B cell (primary cell): ENCODE data around the gene AGBL4. TPM values are rescaled to one million over a fixed set of nuclear protein-coding genes. Genes with fewer than 3 reads are reported as not detected.

Experiments
- ATAC-seq: fragments of 200-7000 bp; cut with Tn5 transposase; one replicate; pipeline ENCODE4 v1.10.0; 2021; ENCODE audit warnings: low read depth, mild to moderate bottlenecking, moderate number of reproducible peaks, moderate library complexity
- CTCF ChIA-PET: fragments of 350-600 bp; sonication (Branson Sonifier 250); formaldehyde crosslinking; loops from one replicate; lab custom pipeline; 2021; ENCODE audit warnings: antibody characterized with exemption, inconsistent platforms; lab: Charles Lee
- POLR2A ChIA-PET: fragments of 350-600 bp; sonication (Branson Sonifier 250); formaldehyde crosslinking; loops from one replicate; lab custom pipeline; 2021; ENCODE audit warnings: antibody characterized with exemption; lab: Charles Lee
- DNase-seq: peaks from one replicate; pipeline ENCODE4 v3.0.0; 2013
- H2AFZ ChIP-seq: 2 replicates; pipeline ENCODE4 v1.6.1; 2012; ENCODE audit warnings: mild to moderate bottlenecking, low read depth, low read length; ENCODE audit not compliant: insufficient read depth, poor library complexity, severe bottlenecking
- H3K27ac ChIP-seq, 2 donors: 1 replicate in 1 of 2; 2 replicates in 1 of 2; pipeline ENCODE4 v1.5.1; 2012 to 2013; ENCODE audit warnings: low read length in 2 of 2, mild to moderate bottlenecking in 2 of 2, moderate library complexity in 1 of 2
- H3K27me3 ChIP-seq, 4 experiments: fragments of 200-600 bp in 1 of 4; sonication (generic) in 1 of 4; replicated peaks in 1 of 4; 1 replicate in 2 of 4; 2 replicates in 2 of 4; pipeline versions ENCODE4 v1.6.1 to v1.7.0; 2013 to 2016; ENCODE audit warnings: low read length in 3 of 4, mild to moderate bottlenecking in 2 of 4, mixed read lengths in 1 of 4, moderate library complexity in 1 of 4; ENCODE audit not compliant: insufficient read depth in 4 of 4, control insufficient read depth in 3 of 4; ENCODE audit errors: control extremely low read depth in 1 of 4
- H3K36me3 ChIP-seq, 2 experiments: replicated peaks in 1 of 2; 1 replicate in 1 of 2; 2 replicates in 1 of 2; pipeline versions ENCODE4 v1.6.1 to v1.7.1; 2013; ENCODE audit warnings: low read length in 1 of 2; ENCODE audit not compliant: insufficient read depth in 2 of 2, control insufficient read depth in 1 of 2; ENCODE audit errors: control extremely low read depth in 1 of 2, extremely low read depth in 1 of 2
- H3K4me1 ChIP-seq, 2 donors: fragments of 200-600 bp in 1 of 2; sonication (generic) in 1 of 2; 1 replicate in 1 of 2; 2 replicates in 1 of 2; pipeline versions ENCODE4 v1.5.1 to v1.6.1; 2013 to 2017; ENCODE audit warnings: low read length in 2 of 2; ENCODE audit not compliant: control insufficient read depth in 2 of 2, insufficient read depth in 2 of 2
- H3K4me2 ChIP-seq: replicated peaks from 2 replicates; pipeline ENCODE3; 2012; ENCODE audit warnings: mild to moderate bottlenecking, low read depth, low read length; ENCODE audit not compliant: poor library complexity, severe bottlenecking
- H3K4me3 ChIP-seq, 5 experiments: fragments of 200-600 bp in 1 of 5; sonication (generic) in 1 of 5; 1 replicate in 3 of 5; 2 replicates in 2 of 5; pipeline versions ENCODE4 v1.5.1 to v1.7.0; 2011 to 2016; ENCODE audit warnings: low read length in 4 of 5, mild to moderate bottlenecking in 4 of 5, low read depth in 2 of 5, control low read depth in 1 of 5, moderate library complexity in 1 of 5; ENCODE audit not compliant: insufficient read depth in 1 of 5; ENCODE audit errors: control extremely low read depth in 1 of 5, extremely low read depth in 1 of 5
- H3K79me2 ChIP-seq: fragments of 200-600 bp; sonication (generic); one replicate; pipeline ENCODE4 v1.6.0; 2016; ENCODE audit warnings: low read length; ENCODE audit not compliant: control insufficient read depth, insufficient read depth
- H3K9ac ChIP-seq: fragments of 200-600 bp; sonication (generic); 2 replicates; pipeline ENCODE4 v1.6.1; 2017; ENCODE audit warnings: mild to moderate bottlenecking, low read length, moderate library complexity
- H3K9me3 ChIP-seq, 3 donors: one replicate each; pipeline versions ENCODE4 v1.6.1 to v1.7.1; 2013; ENCODE audit warnings: low read length in 2 of 3; ENCODE audit not compliant: control insufficient read depth in 2 of 3, insufficient read depth in 1 of 3; ENCODE audit errors: control extremely low read depth in 1 of 3
- H4K20me1 ChIP-seq: 2 replicates; pipeline ENCODE4 v1.6.0; 2012; ENCODE audit warnings: mild to moderate bottlenecking, low read length; ENCODE audit not compliant: insufficient read depth, control insufficient read depth, poor library complexity, severe bottlenecking
- H3K27ac Mint-ChIP-seq: one replicate; pipeline ENCODE4 v1.8.0; 2021; ENCODE audit warnings: mixed read lengths
- H3K27me3 Mint-ChIP-seq: one replicate; pipeline ENCODE4 v1.8.0; 2021; ENCODE audit warnings: mixed read lengths
- H3K4me1 Mint-ChIP-seq: one replicate; pipeline ENCODE4 v1.8.0; 2021; ENCODE audit warnings: mixed read lengths
- H3K4me3 Mint-ChIP-seq: one replicate; pipeline ENCODE4 v1.8.0; 2021; ENCODE audit warnings: mixed read lengths
- H3K9me3 Mint-ChIP-seq: one replicate; pipeline ENCODE4 v1.8.0; 2022; ENCODE audit warnings: mixed read lengths; ENCODE audit not compliant: insufficient read depth
- CTCF ChIP-seq: fragments of 200-600 bp; IDR thresholded peaks from one replicate; pipeline ENCODE4 v1.8.0; 2022; ENCODE audit warnings: antibody characterized with exemption, mild to moderate bottlenecking
- EZH2 ChIP-seq: IDR thresholded peaks from 2 replicates; pipeline ENCODE4 v1.6.1; 2012; ENCODE audit warnings: borderline replicate concordance, low read depth, mild to moderate bottlenecking, moderate library complexity, low read length; ENCODE audit not compliant: insufficient read depth, poor library complexity, severe bottlenecking
- WGBS: methylation state at CpG from one replicate; pipeline ENCODE4 v1.1.5; 2013; ENCODE audit warnings: missing lambda C conversion rate; ENCODE audit not compliant: insufficient coverage; 5-methylcytosine and 5-hydroxymethylcytosine counted together
- intact Hi-C: fragments of 100-400 bp; cut with micrococcal nuclease; formaldehyde crosslinking; loops from one replicate; pipeline ENCODE4 v1.10.0; 2022
- polyA plus RNA-seq: library from polyadenylated mRNA; depleted of rRNA; stranded (reverse); fragments of >200 nt; gene quantifications from 2 replicates; pipeline ENCODE4 v1.2.3, GENCODE V29; 2012
- total RNA-seq, 2 donors: library from RNA; stranded (reverse); fragments of 120-200 nt in 1 of 2; gene quantifications; 1 replicate in 1 of 2; 2 replicates in 1 of 2; pipeline versions ENCODE4 v1.2.3 to v1.2.4, GENCODE V29; 2013 to 2022

Gene AGBL4
- total and polyA plus RNA-seq, 2 donors (not counting 1 experiment from before 2014, with no cell fraction given), result 0.07 to 0.12 TPM

GRCh38 chr1:48581270-48581669 lies 1442.5 kb downstream of the AGBL4 start:
- no peak for DNase-seq
- H3K27me3 ChIP-seq, result no peaks in the 10 kb centered on the region
- H3K9me3 ChIP-seq, result no peaks in the 10 kb centered on the region
- no peaks in the 10 kb centered on the region for H3K9me3 Mint-ChIP-seq
- H4K20me1 ChIP-seq, result no peaks in the 10 kb centered on the region
- no peak for ATAC-seq
- H3K9ac ChIP-seq, result no peak overlapping the region
- H3K4me1 Mint-ChIP-seq, result no peaks in the 10 kb centered on the region
- WGBS, result no CpG with 5 or more reads among the region's 2 CpGs
- CTCF ChIA-PET, result no interaction called here
- H3K79me2 ChIP-seq, result no peaks in the 10 kb centered on the region
- no peak overlapping the region for H3K4me3 Mint-ChIP-seq
- H3K27me3 Mint-ChIP-seq, result peaks cover 2% of the 10 kb centered on the region
- TF ChIP-seq EZH2 (no peak), CTCF (no peak)
- no peak overlapping the region for H3K27ac Mint-ChIP-seq
- no peaks in the 10 kb centered on the region for H3K36me3 ChIP-seq
- no peak overlapping the region for H3K4me2 ChIP-seq
- no peaks in the 10 kb centered on the region for H3K4me1 ChIP-seq
- H2AFZ ChIP-seq, result no peak overlapping the region
- H3K4me3 ChIP-seq, result no peak overlapping the region
- H3K27ac ChIP-seq, result no peak overlapping the region
- intact Hi-C loops, result no loop called here
- POLR2A ChIA-PET, result no interaction called here

- Mint-ChIP-seq H3K4me3 (no peak overlapping the region), H3K9me3 (no peaks in the 10 kb centered on the region), H3K27me3 (no peaks in the 10 kb centered on the region), H3K27ac (no peak overlapping the region), H3K4me1 (no peaks in the 10 kb centered on the region)
- WGBS, result no CpG with 5 or more reads among the region's 2 CpGs
- H3K9ac ChIP-seq, result no peak overlapping the region
- no peaks in the 10 kb centered on the region for H4K20me1 ChIP-seq
- H3K4me3 ChIP-seq, result no peak overlapping the region
- no peak for ATAC-seq
- no peak for DNase-seq
- CTCF ChIA-PET, result interaction anchor here (1.1 kb wide), 1 partner anchor 241 kb away, joined by 3 read pairs; no protein-coding TSS in a partner anchor
- H3K9me3 ChIP-seq, result no peaks in the 10 kb centered on the region
- H3K27ac ChIP-seq, result no peak overlapping the region
- TF ChIP-seq CTCF (no peak), EZH2 (no peak)
- H3K36me3 ChIP-seq, result no peaks in the 10 kb centered on the region
- no peaks in the 10 kb centered on the region for H3K27me3 ChIP-seq
- intact Hi-C loops, result no loop called here
- H3K79me2 ChIP-seq, result no peaks in the 10 kb centered on the region
- H3K4me1 ChIP-seq, result no peaks in the 10 kb centered on the region
- POLR2A ChIA-PET, result no interaction called here
- no peak overlapping the region for H2AFZ ChIP-seq
- no peak overlapping the region for H3K4me2 ChIP-seq
Measured at GRCh38 chr1:48576565-48576964, 1447.2 kb downstream of the AGBL4 start.
